DOHH2 (cell line): ENCODE results near the gene BLVRB.
"Not testable (repeated sequence)": the region's sequence is repeated elsewhere in the genome, so short reads cannot be mapped to it uniquely, and the experiment has no call there.

Source experiments
- H3F3A ChIP-seq: fragments of 200-600 bp; sonication (generic), shearing (Covaris generic); 2 replicates; pipeline ENCODE4 v1.6.0; 2016; ENCODE audit warnings: antibody characterized with exemption, mild to moderate bottlenecking; ENCODE audit not compliant: control insufficient read depth, insufficient read depth
- H3K27ac ChIP-seq: fragments of 200-600 bp; sonication (generic); 2 replicates; pipeline ENCODE4 v1.5.1; 2014; ENCODE audit warnings: low read depth, mild to moderate bottlenecking, low read length, moderate library complexity
- H3K27me3 ChIP-seq: fragments of 200-600 bp; sonication (generic); 2 replicates; pipeline ENCODE4 v1.6.1; 2014; ENCODE audit warnings: mild to moderate bottlenecking, low read length, mixed read lengths; ENCODE audit not compliant: control insufficient read depth
- H3K36me3 ChIP-seq: fragments of 200-600 bp; sonication (generic); 2 replicates; pipeline ENCODE4 v1.6.1; 2014; ENCODE audit warnings: mild to moderate bottlenecking, low read length, moderate library complexity, mixed read lengths; ENCODE audit not compliant: control insufficient read depth
- H3K4me1 ChIP-seq: fragments of 200-600 bp; sonication (generic); 2 replicates; pipeline ENCODE4 v1.6.1; 2014; ENCODE audit warnings: mild to moderate bottlenecking, low read length, mixed read lengths; ENCODE audit not compliant: control insufficient read depth
- H3K4me2 ChIP-seq: fragments of 200-600 bp; sonication (generic); 2 replicates; pipeline ENCODE4 v1.6.0; 2014; ENCODE audit warnings: mild to moderate bottlenecking, low read length, moderate library complexity
- H3K4me3 ChIP-seq: fragments of 200-600 bp; sonication (generic); 2 replicates; pipeline ENCODE4 v1.5.1; 2014; ENCODE audit warnings: mild to moderate bottlenecking, low read length, mixed read lengths
- H3K79me2 ChIP-seq: fragments of 200-600 bp; sonication (generic); 2 replicates; pipeline ENCODE4 v1.6.1; 2014; ENCODE audit warnings: mild to moderate bottlenecking, low read length, mixed read lengths; ENCODE audit not compliant: control insufficient read depth
- H3K9me2 ChIP-seq: fragments of 200-600 bp; sonication (generic); replicated peaks from 2 replicates; pipeline ENCODE4 v1.6.1; 2014; ENCODE audit warnings: mild to moderate bottlenecking, low read length, mixed read lengths; ENCODE audit not compliant: control insufficient read depth
- H3K9me3 ChIP-seq: fragments of 200-600 bp; sonication (generic); 2 replicates; pipeline ENCODE4 v1.6.1; 2014; ENCODE audit warnings: antibody characterized with exemption, low read length, mixed read lengths; ENCODE audit not compliant: control insufficient read depth, insufficient read depth
- H4K20me1 ChIP-seq: fragments of 200-600 bp; sonication (generic); 2 replicates; pipeline ENCODE4 v1.6.0; 2014; ENCODE audit warnings: low read depth, mild to moderate bottlenecking, antibody characterized with exemption, low read length, moderate library complexity; ENCODE audit not compliant: control insufficient read depth, insufficient read depth
- EZH2phosphoT487 ChIP-seq: fragments of 200-600 bp; sonication (generic); IDR thresholded peaks from 2 replicates; pipeline ENCODE4 v1.6.1; 2017; ENCODE audit warnings: borderline replicate concordance, mild to moderate bottlenecking, antibody characterized with exemption, low read length, moderate library complexity, mixed read lengths
- TF ChIP-seq, protein P1 (sequence below): fragments of 200-600 bp; sonication (generic); IDR thresholded peaks from one replicate; pipeline ENCODE4 v1.5.1; 2014; ENCODE audit warnings: antibody characterized with exemption, mild to moderate bottlenecking, low read depth, low read length; ENCODE audit not compliant: poor library complexity, severe bottlenecking

The BLVRB gene

GRCh38 chr19:40458597-40458974 lies 7.0 kb downstream of the BLVRB start:
- TF ChIP-seq, protein P1, sequence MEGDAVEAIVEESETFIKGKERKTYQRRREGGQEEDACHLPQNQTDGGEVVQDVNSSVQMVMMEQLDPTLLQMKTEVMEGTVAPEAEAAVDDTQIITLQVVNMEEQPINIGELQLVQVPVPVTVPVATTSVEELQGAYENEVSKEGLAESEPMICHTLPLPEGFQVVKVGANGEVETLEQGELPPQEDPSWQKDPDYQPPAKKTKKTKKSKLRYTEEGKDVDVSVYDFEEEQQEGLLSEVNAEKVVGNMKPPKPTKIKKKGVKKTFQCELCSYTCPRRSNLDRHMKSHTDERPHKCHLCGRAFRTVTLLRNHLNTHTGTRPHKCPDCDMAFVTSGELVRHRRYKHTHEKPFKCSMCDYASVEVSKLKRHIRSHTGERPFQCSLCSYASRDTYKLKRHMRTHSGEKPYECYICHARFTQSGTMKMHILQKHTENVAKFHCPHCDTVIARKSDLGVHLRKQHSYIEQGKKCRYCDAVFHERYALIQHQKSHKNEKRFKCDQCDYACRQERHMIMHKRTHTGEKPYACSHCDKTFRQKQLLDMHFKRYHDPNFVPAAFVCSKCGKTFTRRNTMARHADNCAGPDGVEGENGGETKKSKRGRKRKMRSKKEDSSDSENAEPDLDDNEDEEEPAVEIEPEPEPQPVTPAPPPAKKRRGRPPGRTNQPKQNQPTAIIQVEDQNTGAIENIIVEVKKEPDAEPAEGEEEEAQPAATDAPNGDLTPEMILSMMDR = no peak
- no peak for TF ChIP-seq EZH2phosphoT487

GRCh38 chr19:40457953-40458596 lies 7.5 kb downstream of the BLVRB start:
- no peaks in the 10 kb centered on the region for H4K20me1 ChIP-seq
- TF ChIP-seq, protein P1 = no peak
- no peak for TF ChIP-seq EZH2phosphoT487
- H3K79me2 ChIP-seq = no peaks in the 10 kb centered on the region

More at GRCh38 chr19:40458597-40458974, 7.0 kb downstream of the BLVRB start:
- Histone ChIP-seq H3K27me3 (no peaks in the 10 kb centered on the region), H3K4me3 (no peak overlapping the region), H3K9me3 (no peaks in the 10 kb centered on the region), H4K20me1 (no peaks in the 10 kb centered on the region), H3K79me2 (no peaks in the 10 kb centered on the region), H3F3A (no peaks in the 10 kb centered on the region), H3K4me2 (no peak overlapping the region), H3K4me1 (peaks cover 13% of the 10 kb centered on the region), H3K9me2 (no peaks in the 10 kb centered on the region), H3K27ac (no peak overlapping the region), H3K36me3 (no peaks in the 10 kb centered on the region)

GRCh38 chr19:40457048-40457447 lies 8.5 kb downstream of the BLVRB start:
- no peaks in the 10 kb centered on the region for H3K27me3 ChIP-seq
- TF ChIP-seq, protein P1 = no peak
- TF ChIP-seq EZH2phosphoT487 = no peak
- H3K9me3 ChIP-seq = no peaks in the 10 kb centered on the region
- no peaks in the 10 kb centered on the region for H3K36me3 ChIP-seq
- no peak overlapping the region for H3K27ac ChIP-seq
- peaks cover 12% of the 10 kb centered on the region for H3K4me1 ChIP-seq
- no peaks in the 10 kb centered on the region for H4K20me1 ChIP-seq
- H3F3A ChIP-seq = no peaks in the 10 kb centered on the region
- no peak overlapping the region for H3K4me3 ChIP-seq
- H3K79me2 ChIP-seq = no peaks in the 10 kb centered on the region
- H3K4me2 ChIP-seq = no peak overlapping the region
- no peaks in the 10 kb centered on the region for H3K9me2 ChIP-seq

More at GRCh38 chr19:40457953-40458596, 7.5 kb downstream of the BLVRB start:
- Histone ChIP-seq H3K9me3 (no peaks in the 10 kb centered on the region), H3K4me2 (no peak overlapping the region), H3K4me1 (peaks cover 13% of the 10 kb centered on the region), H3F3A (no peaks in the 10 kb centered on the region), H3K27me3 (no peaks in the 10 kb centered on the region), H3K27ac (no peak overlapping the region), H3K9me2 (no peaks in the 10 kb centered on the region), H3K4me3 (no peak overlapping the region), H3K36me3 (no peaks in the 10 kb centered on the region)

DNA sequence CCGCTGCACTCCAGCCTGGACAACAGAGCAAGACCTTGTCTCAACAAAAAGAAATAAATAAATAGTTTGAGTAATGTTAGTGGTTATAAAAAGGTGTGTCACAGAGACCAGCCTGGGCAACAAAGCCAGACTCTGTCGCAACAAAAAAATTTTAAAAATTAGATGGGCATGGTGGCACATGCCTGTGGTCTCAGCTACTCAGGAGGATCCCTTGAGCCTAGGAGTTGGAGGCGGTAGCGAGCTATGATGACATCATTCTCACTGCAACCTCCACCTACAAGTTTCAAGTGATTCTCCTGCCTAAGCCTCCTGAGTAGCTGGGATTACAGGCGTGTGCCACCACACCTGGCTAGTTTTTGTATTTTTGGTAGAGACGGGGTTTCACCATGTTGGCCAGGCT lies 11.6 kb downstream of the BLVRB start:
- H3K4me3 ChIP-seq, H3K79me2 ChIP-seq, H4K20me1 ChIP-seq, H3K4me1 ChIP-seq, H3K4me2 ChIP-seq, H3K36me3 ChIP-seq, H3K27ac ChIP-seq, H3K9me2 ChIP-seq, H3K27me3 ChIP-seq, H3F3A ChIP-seq, H3K9me3 ChIP-seq: not testable (repeated sequence)
